Calu3 (cell line): ENCODE measurements around the gene CLDN12. TPM values are rescaled to one million over a fixed set of nuclear protein-coding genes. Genes with fewer than 3 reads are reported as not detected.

ENCODE experiments used
- BruUV-seq: library from RNA; stranded (reverse); fragments of 400-500 nt; replicated peaks from 2 replicates; lab custom pipeline; 2021; lab: Mats Ljungman, UMichigan
- CTCF ChIA-PET: fragments of 300-600 bp; sonication (Branson Sonifier 250); formaldehyde crosslinking; loops from one replicate; lab custom pipeline; 2022; ENCODE audit warnings: antibody characterized with exemption; lab: Charles Lee
- DNase-seq: peaks from one replicate; pipeline ENCODE4 v3.0.0; 2022
- H3K27ac Mint-ChIP-seq: one replicate; pipeline ENCODE4 v1.8.0; 2022; ENCODE audit warnings: mixed read lengths; ENCODE audit not compliant: unreplicated experiment
- H3K27me3 Mint-ChIP-seq: one replicate; pipeline ENCODE4 v1.8.0; 2022; ENCODE audit warnings: mixed read lengths; ENCODE audit not compliant: unreplicated experiment
- H3K36me3 Mint-ChIP-seq: one replicate; pipeline ENCODE4 v1.8.0; 2022; ENCODE audit warnings: mild to moderate bottlenecking, moderate library complexity, mixed read lengths; ENCODE audit not compliant: insufficient read depth, unreplicated experiment
- H3K4me1 Mint-ChIP-seq: one replicate; pipeline ENCODE4 v1.8.0; 2022; ENCODE audit warnings: mild to moderate bottlenecking, low read depth, mixed read lengths; ENCODE audit not compliant: unreplicated experiment
- H3K4me3 Mint-ChIP-seq: one replicate; pipeline ENCODE4 v1.8.0; 2022; ENCODE audit warnings: mild to moderate bottlenecking, low read depth, moderate library complexity, mixed read lengths; ENCODE audit not compliant: unreplicated experiment
- H3K9me3 Mint-ChIP-seq: one replicate; pipeline ENCODE4 v1.8.0; 2022; ENCODE audit warnings: low read depth, mixed read lengths; ENCODE audit not compliant: unreplicated experiment
- CTCF ChIP-seq: fragments of 200-600 bp; IDR thresholded peaks from one replicate; pipeline ENCODE4 v1.8.0; 2022; ENCODE audit warnings: antibody characterized with exemption; ENCODE audit not compliant: unreplicated experiment
- intact Hi-C: fragments of 100-400 bp; cut with micrococcal nuclease; formaldehyde crosslinking; loops from one replicate; pipeline ENCODE4 v1.10.0; 2022; ENCODE audit not compliant: unreplicated experiment
- total RNA-seq: library from RNA; stranded (reverse); gene quantifications from 2 replicates; pipeline ENCODE4 v1.2.3, GENCODE V29; 2022

The CLDN12 gene
- total RNA-seq, 1 experiment from 2014 or later = 37.3 TPM

GRCh38 chr7:90409667-90410066 is 6.4 kb downstream of the CLDN12 start:
- intact Hi-C loops = loop anchor here (5.0 kb wide), 2 partner anchors 62 to 257 kb away; partner anchors contain the start of genes GTPBP10 and STEAP1
- no peaks in the 10 kb centered on the region for H3K9me3 Mint-ChIP-seq
- H3K4me1 Mint-ChIP-seq = peaks cover 25% of the 10 kb centered on the region
- TF ChIP-seq CTCF = no peak
- H3K27me3 Mint-ChIP-seq = no peaks in the 10 kb centered on the region
- no TSS peak for BruUV-seq
- no peak overlapping the region for H3K27ac Mint-ChIP-seq
- H3K4me3 Mint-ChIP-seq = no peak overlapping the region
- no peak for DNase-seq
- CTCF ChIA-PET = interaction anchor here (1.4 kb wide), 1 partner anchor 11 kb away, joined by 3 read pairs; no protein-coding TSS in a partner anchor
- H3K36me3 Mint-ChIP-seq = no peaks in the 10 kb centered on the region

GRCh38 chr7:90411510-90411909 is 8.2 kb downstream of the CLDN12 start:
- DNase-seq = no peak
- no peaks in the 10 kb centered on the region for H3K27me3 Mint-ChIP-seq
- H3K36me3 Mint-ChIP-seq = no peaks in the 10 kb centered on the region
- H3K4me1 Mint-ChIP-seq = peaks cover 25% of the 10 kb centered on the region
- CTCF ChIA-PET = interaction anchor here (1.1 to 1.3 kb wide), 2 partner anchors 99 to 185 kb away, joined by 3 to 6 read pairs; partner anchors contain the start of gene CDK14
- intact Hi-C loops = loop anchor here (5.0 kb wide), 2 partner anchors 64 to 259 kb away; partner anchors contain the start of genes GTPBP10 and STEAP1
- no peaks in the 10 kb centered on the region for H3K9me3 Mint-ChIP-seq
- BruUV-seq = no TSS peak
- TF ChIP-seq CTCF = no peak
- H3K27ac Mint-ChIP-seq = no peak overlapping the region
- H3K4me3 Mint-ChIP-seq = no peak overlapping the region

- BruUV-seq = no TSS peak
- CTCF ChIA-PET = interaction anchor here (1.3 kb wide), 1 partner anchor 100 kb away, joined by 6 read pairs; no protein-coding TSS in a partner anchor
- H3K4me3 Mint-ChIP-seq = no peak overlapping the region
- no peak overlapping the region for H3K27ac Mint-ChIP-seq
- H3K36me3 Mint-ChIP-seq = no peaks in the 10 kb centered on the region
- DNase-seq = peak; percentile 66
- H3K9me3 Mint-ChIP-seq = no peaks in the 10 kb centered on the region
- intact Hi-C loops = loop anchor here (1.0 to 5.0 kb wide), 3 partner anchors 65 to 260 kb away; partner anchors contain the start of genes GTPBP10 and STEAP1
- H3K4me1 Mint-ChIP-seq = peaks cover 19% of the 10 kb centered on the region
- no peaks in the 10 kb centered on the region for H3K27me3 Mint-ChIP-seq
- no peak for TF ChIP-seq CTCF
Observed at GRCh38 chr7:90412458-90413184, 9.4 kb downstream of the CLDN12 start.

GRCh38 chr7:90413185-90413528 is 9.9 kb downstream of the CLDN12 start:
- CTCF ChIA-PET = no interaction called here
- Mint-ChIP-seq H3K9me3 (no peaks in the 10 kb centered on the region), H3K4me3 (no peak overlapping the region), H3K36me3 (no peaks in the 10 kb centered on the region), H3K4me1 (peaks cover 17% of the 10 kb centered on the region), H3K27me3 (no peaks in the 10 kb centered on the region), H3K27ac (no peak overlapping the region)
- BruUV-seq = no TSS peak
- TF ChIP-seq CTCF = no peak
- intact Hi-C loops = loop anchor here (1.0 to 5.0 kb wide), 3 partner anchors 66 to 261 kb away; partner anchors contain the start of genes GTPBP10 and STEAP1
- DNase-seq = no peak
